ENCODE results near the gene ELAVL1. TPM values are rescaled to one million over a fixed set of nuclear protein-coding genes. Genes with fewer than 3 reads are reported as not detected.

The ELAVL1 gene
- total RNA-seq: 67.9 to 80.5 TPM (median 71.9 TPM) in 3 replicates
- long read RNA-seq, full-length matches to known transcripts: 228 of 253 reads
- long read RNA-seq, partial matches to known transcripts: 6 of 253 reads
- long read RNA-seq, other reads (novel, unspliced or antisense): 19 of 253 reads

GRCh38 chr19:8005534-8006256, at the start of gene ELAVL1:
TSS of gene ELAVL1 (minus strand) at chr19:8005641. CDS start at chr19:7991815, 13,826 bp downstream.
- peak; percentile 95 for DNase-seq (ENCODE audit: low spot score)
- Mint-ChIP-seq H3K9me3 (ENCODE audit: low read depth) (no peaks in the 10 kb centered on the region), H3K4me3 (ENCODE audit: unreplicated experiment) (peak within 1 kb of the TSS; percentile 89), H3K36me3 (ENCODE audit: low read depth) (peaks cover 2% of the 10 kb centered on the region), H3K27ac (ENCODE audit: unreplicated experiment) (peak within 1 kb of the TSS; percentile 89), H3K27me3 (ENCODE audit: low read depth) (no peaks in the 10 kb centered on the region), H3K4me1 (ENCODE audit: low read depth) (peaks cover 35% of the 10 kb centered on the region)
- no peak for TF ChIP-seq CTCF (IDR thresholded peaks at IDR 0.05)

DNA sequence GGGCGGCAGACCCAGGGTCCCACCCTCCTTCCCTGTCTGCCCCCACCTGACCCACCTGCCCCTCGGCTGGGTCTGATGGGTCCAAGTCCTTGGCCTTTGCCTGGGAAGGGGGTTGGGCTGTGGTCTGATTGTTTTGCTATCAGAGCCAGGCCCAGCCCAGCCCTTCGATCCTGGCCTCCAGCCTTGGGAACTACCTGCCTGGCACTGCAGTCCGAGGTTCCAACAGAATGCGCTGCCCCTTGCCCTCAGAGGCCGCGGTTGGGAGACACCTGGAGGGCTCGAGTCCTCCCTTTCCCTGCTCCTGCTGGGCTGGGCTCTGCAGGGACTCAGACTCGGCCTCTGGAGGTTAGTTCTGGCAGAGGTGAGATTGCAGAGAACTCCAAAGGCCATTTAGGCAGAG, 48.7 kb upstream of the ELAVL1 start:
- Mint-ChIP-seq H3K36me3 (ENCODE audit: low read depth) (no peaks in the 10 kb centered on the region), H3K27ac (ENCODE audit: unreplicated experiment) (no peak overlapping the region), H3K27me3 (ENCODE audit: low read depth) (peaks cover 1% of the 10 kb centered on the region), H3K4me3 (ENCODE audit: unreplicated experiment) (no peak overlapping the region), H3K9me3 (ENCODE audit: low read depth) (no peaks in the 10 kb centered on the region), H3K4me1 (ENCODE audit: low read depth) (no peaks in the 10 kb centered on the region)
- TF ChIP-seq CTCF (IDR thresholded peaks at IDR 0.05): no peak
- DNase-seq (ENCODE audit: low spot score): no peak

- Mint-ChIP-seq H3K9me3 (ENCODE audit: low read depth) (no peaks in the 10 kb centered on the region), H3K27ac (ENCODE audit: unreplicated experiment) (no peak within 1 kb of the TSS), H3K36me3 (ENCODE audit: low read depth) (no peaks in the 10 kb centered on the region), H3K4me3 (ENCODE audit: unreplicated experiment) (no peak within 1 kb of the TSS), H3K4me1 (ENCODE audit: low read depth) (no peaks in the 10 kb centered on the region), H3K27me3 (ENCODE audit: low read depth) (peaks cover 5% of the 10 kb centered on the region)
- no peak for DNase-seq (ENCODE audit: low spot score)
- no peak for TF ChIP-seq CTCF (IDR thresholded peaks at IDR 0.05)
Measured at GRCh38 chr19:8052464-8052859, 47.0 kb upstream of the ELAVL1 start, which contains the start of gene CCL25. TSS of gene CCL25 (plus strand) at chr19:8052760. CDS start at chr19:8053050, 290 bp downstream.

GRCh38 chr19:8050274-8051096, 45.0 kb upstream of the ELAVL1 start:
- Mint-ChIP-seq H3K4me1 (ENCODE audit: low read depth) (no peaks in the 10 kb centered on the region), H3K36me3 (ENCODE audit: low read depth) (peaks cover 2% of the 10 kb centered on the region), H3K27me3 (ENCODE audit: low read depth) (peaks cover 7% of the 10 kb centered on the region), H3K9me3 (ENCODE audit: low read depth) (no peaks in the 10 kb centered on the region), H3K27ac (ENCODE audit: unreplicated experiment) (peak overlapping the region; percentile 27), H3K4me3 (ENCODE audit: unreplicated experiment) (peak overlapping the region; percentile 48)
- no peak for DNase-seq (ENCODE audit: low spot score)
- TF ChIP-seq CTCF (IDR thresholded peaks at IDR 0.05): no peak

GRCh38 chr19:8046569-8047165, 41.2 kb upstream of the ELAVL1 start:
- no peak for DNase-seq (ENCODE audit: low spot score)
- Mint-ChIP-seq H3K27ac (ENCODE audit: unreplicated experiment) (no peak overlapping the region), H3K27me3 (ENCODE audit: low read depth) (peaks cover 7% of the 10 kb centered on the region), H3K9me3 (ENCODE audit: low read depth) (no peaks in the 10 kb centered on the region), H3K4me1 (ENCODE audit: low read depth) (no peaks in the 10 kb centered on the region), H3K36me3 (ENCODE audit: low read depth) (peaks cover 2% of the 10 kb centered on the region), H3K4me3 (ENCODE audit: unreplicated experiment) (no peak overlapping the region)
- no peak for TF ChIP-seq CTCF (IDR thresholded peaks at IDR 0.05)

Data from chondrocyte (in vitro differentiated cells).